ENCODE measurements around the gene ABCC3.

ABCC3 gene

GRCh38 chr17:50589095-50589705 lies 45.5 kb upstream of the ABCC3 start:
- H3K4me3 ChIP-seq (ENCODE audit: low read depth, low read length) = no peak overlapping the region
- no peak for TF ChIP-seq CTCF (IDR thresholded peaks at IDR 0.05; ENCODE audit: borderline replicate concordance, insufficient read depth, low read depth, low read length)

GRCh38 chr17:50590946-50591737 lies 43.5 kb upstream of the ABCC3 start:
- no peak for TF ChIP-seq CTCF (IDR thresholded peaks at IDR 0.05; ENCODE audit: borderline replicate concordance, insufficient read depth, low read depth, low read length)
- no peak overlapping the region for H3K4me3 ChIP-seq (ENCODE audit: low read depth, low read length)

- no peak for TF ChIP-seq CTCF (IDR thresholded peaks at IDR 0.05; ENCODE audit: borderline replicate concordance, insufficient read depth, low read depth, low read length)
- H3K4me3 ChIP-seq (ENCODE audit: low read depth, low read length) = no peak overlapping the region
Measured at GRCh38 chr17:50593321-50593720, 41.4 kb upstream of the ABCC3 start.

- no peak for TF ChIP-seq CTCF (IDR thresholded peaks at IDR 0.05; ENCODE audit: borderline replicate concordance, insufficient read depth, low read depth, low read length)
Measured at GRCh38 chr17:50594128-50594823, 40.4 kb upstream of the ABCC3 start.

GRCh38 chr17:50594892-50595291 lies 39.8 kb upstream of the ABCC3 start:
- H3K4me3 ChIP-seq (ENCODE audit: low read depth, low read length) = no peak overlapping the region
- TF ChIP-seq CTCF (IDR thresholded peaks at IDR 0.05; ENCODE audit: borderline replicate concordance, insufficient read depth, low read depth, low read length) = no peak

More at GRCh38 chr17:50594128-50594823, 40.4 kb upstream of the ABCC3 start:
- H3K4me3 ChIP-seq (ENCODE audit: low read depth, low read length) = no peak overlapping the region

- no peak for TF ChIP-seq CTCF (IDR thresholded peaks at IDR 0.05; ENCODE audit: borderline replicate concordance, insufficient read depth, low read depth, low read length)
- H3K4me3 ChIP-seq (ENCODE audit: low read depth, low read length) = no peak overlapping the region
Measured at GRCh38 chr17:50596191-50597037, 38.3 kb upstream of the ABCC3 start.

All from GM12875 (cell line).